Hepatocyte (in vitro differentiated cells): ENCODE data around the gene DMD. TPM values are rescaled to one million over a fixed set of nuclear protein-coding genes. Genes with fewer than 3 reads are reported as not detected.

Source experiments
- DNase-seq: peaks from one replicate; pipeline ENCODE4 v3.0.0-alpha.2; 2016; ENCODE audit warnings: low spot score
- H2AFZ ChIP-seq: fragments of 200-600 bp; sonication (generic); 2 replicates; pipeline ENCODE4 v1.6.0; 2016; ENCODE audit warnings: antibody characterized with exemption, mild to moderate bottlenecking
- H3K27ac ChIP-seq: fragments of 200-600 bp; sonication (generic); 2 replicates; pipeline ENCODE4 v1.5.1; 2016; ENCODE audit warnings: mild to moderate bottlenecking
- H3K27me3 ChIP-seq: fragments of 200-600 bp; sonication (generic); 2 replicates; pipeline ENCODE4 v1.6.1; 2016
- H3K36me3 ChIP-seq: fragments of 200-600 bp; sonication (generic); replicated peaks from 2 replicates; pipeline ENCODE4 v1.5.1; 2016; ENCODE audit warnings: low read depth; ENCODE audit not compliant: insufficient read depth
- H3K4me1 ChIP-seq: fragments of 200-600 bp; sonication (generic); 2 replicates; pipeline ENCODE4 v1.5.1; 2016; ENCODE audit warnings: mild to moderate bottlenecking, moderate library complexity; ENCODE audit not compliant: insufficient read depth
- H3K4me2 ChIP-seq: fragments of 200-600 bp; sonication (generic); 2 replicates; pipeline ENCODE4 v1.6.0; 2016
- H3K4me3 ChIP-seq: fragments of 200-600 bp; sonication (generic); 2 replicates; pipeline ENCODE4 v1.5.1; 2016; ENCODE audit warnings: mild to moderate bottlenecking
- H3K79me2 ChIP-seq: fragments of 200-600 bp; sonication (generic); 2 replicates; pipeline ENCODE4 v1.6.0; 2017; ENCODE audit warnings: mild to moderate bottlenecking
- H3K9me2 ChIP-seq: fragments of 200-600 bp; sonication (generic); replicated peaks from 2 replicates; pipeline ENCODE4 v1.6.0; 2017; ENCODE audit warnings: mild to moderate bottlenecking; ENCODE audit not compliant: insufficient read depth
- H3K9me3 ChIP-seq: fragments of 200-600 bp; sonication (generic); 2 replicates; pipeline ENCODE4 v1.5.1; 2016; ENCODE audit warnings: low read depth, mild to moderate bottlenecking
- H4K20me1 ChIP-seq: fragments of 200-600 bp; sonication (generic); 2 replicates; pipeline ENCODE4 v1.6.0; 2016; ENCODE audit warnings: mild to moderate bottlenecking; ENCODE audit not compliant: insufficient read depth, poor library complexity, severe bottlenecking
- CTCF ChIP-seq: fragments of 200-600 bp; sonication (generic); IDR thresholded peaks from 2 replicates; pipeline ENCODE4 v1.5.1; 2016; ENCODE audit warnings: antibody characterized with exemption, mild to moderate bottlenecking; ENCODE audit not compliant: poor library complexity
- EZH2 ChIP-seq: fragments of 200-600 bp; sonication (generic); IDR thresholded peaks from 2 replicates; pipeline ENCODE4 v1.6.1; 2016; ENCODE audit warnings: antibody characterized with exemption, mild to moderate bottlenecking, borderline replicate concordance
- EZH2phosphoT487 ChIP-seq: fragments of 200-600 bp; sonication (generic); IDR thresholded peaks from one replicate; pipeline ENCODE4 v1.6.1; 2018; ENCODE audit warnings: antibody characterized with exemption, mild to moderate bottlenecking, low read depth, moderate library complexity; ENCODE audit not compliant: unreplicated experiment, severe bottlenecking
- WGBS: methylation state at CpG from one replicate; pipeline ENCODE4 v1.1.6; 2016; ENCODE audit warnings: low lambda C conversion rate; ENCODE audit errors: missing lambda C conversion rate; 5-methylcytosine and 5-hydroxymethylcytosine counted together
- polyA plus RNA-seq: library from polyadenylated mRNA; unstranded; fragments of >200 nt; fragmentation: Nextera tagmentation; extraction: Ambion mirVana; gene quantifications from 2 replicates; pipeline ENCODE4 v1.2.1, GENCODE V29; 2016
- total RNA-seq: library from RNA; depleted of rRNA; stranded (reverse); fragments of >200 nt; gene quantifications from 2 replicates; pipeline ENCODE4 v1.2.3, GENCODE V29; 2014

DMD gene
- total and polyA plus RNA-seq, 2 experiments from 2014 or later: 14.2 to 27.8 TPM

GRCh38 chrX:31459361-31459760 is 1752.0 kb downstream of the DMD start:
- no peak for DNase-seq
- TF ChIP-seq EZH2phosphoT487: no peak
- no peak for TF ChIP-seq EZH2
- TF ChIP-seq CTCF: no peak
- Histone ChIP-seq H3K79me2 (no peaks in the 10 kb centered on the region), H2AFZ (no peak overlapping the region), H3K9me2 (no peaks in the 10 kb centered on the region), H3K36me3 (no peaks in the 10 kb centered on the region), H3K27me3 (no peaks in the 10 kb centered on the region), H3K9me3 (no peaks in the 10 kb centered on the region), H3K27ac (no peak overlapping the region), H3K4me3 (no peak overlapping the region), H3K4me1 (no peaks in the 10 kb centered on the region), H3K4me2 (no peak overlapping the region), H4K20me1 (no peaks in the 10 kb centered on the region)
- WGBS: 74% methylated on average over 5 of the region's 5 CpGs

- no peaks in the 10 kb centered on the region for H3K4me1 ChIP-seq
- no peaks in the 10 kb centered on the region for H3K27me3 ChIP-seq
- H3K9me2 ChIP-seq: no peaks in the 10 kb centered on the region
- WGBS: 75% methylated on average over 4 of the region's 4 CpGs
- H3K9me3 ChIP-seq: no peaks in the 10 kb centered on the region
- no peak overlapping the region for H3K4me3 ChIP-seq
- H4K20me1 ChIP-seq: no peaks in the 10 kb centered on the region
- DNase-seq: no peak
- no peak overlapping the region for H3K27ac ChIP-seq
- no peaks in the 10 kb centered on the region for H3K36me3 ChIP-seq
- H3K79me2 ChIP-seq: no peaks in the 10 kb centered on the region
- H3K4me2 ChIP-seq: no peak overlapping the region
- TF ChIP-seq EZH2phosphoT487: no peak
- no peak for TF ChIP-seq CTCF
- no peak for TF ChIP-seq EZH2
- no peak overlapping the region for H2AFZ ChIP-seq
Measured at GRCh38 chrX:31449965-31450364, 1761.4 kb downstream of the DMD start.

GRCh38 chrX:31449081-31449480 is 1762.3 kb downstream of the DMD start:
- H3K4me1 ChIP-seq: no peaks in the 10 kb centered on the region
- no peaks in the 10 kb centered on the region for H4K20me1 ChIP-seq
- DNase-seq: no peak
- no peaks in the 10 kb centered on the region for H3K79me2 ChIP-seq
- 75% methylated on average over 3 of the region's 3 CpGs for WGBS
- TF ChIP-seq CTCF (no peak), EZH2 (no peak), EZH2phosphoT487 (no peak)
- no peak overlapping the region for H3K27ac ChIP-seq
- H3K36me3 ChIP-seq: no peaks in the 10 kb centered on the region
- H2AFZ ChIP-seq: no peak overlapping the region
- H3K9me2 ChIP-seq: no peaks in the 10 kb centered on the region
- no peak overlapping the region for H3K4me3 ChIP-seq
- H3K27me3 ChIP-seq: no peaks in the 10 kb centered on the region
- H3K4me2 ChIP-seq: no peak overlapping the region
- H3K9me3 ChIP-seq: no peaks in the 10 kb centered on the region

GRCh38 chrX:31445542-31445941 is 1765.8 kb downstream of the DMD start:
- H2AFZ ChIP-seq: no peak overlapping the region
- H3K27ac ChIP-seq: no peak overlapping the region
- H3K4me1 ChIP-seq: no peaks in the 10 kb centered on the region
- no peaks in the 10 kb centered on the region for H3K9me3 ChIP-seq
- 61% methylated on average over 4 of the region's 4 CpGs for WGBS
- H3K4me3 ChIP-seq: no peak overlapping the region
- TF ChIP-seq EZH2phosphoT487 (no peak), CTCF (no peak), EZH2 (no peak)
- H3K36me3 ChIP-seq: no peaks in the 10 kb centered on the region
- H4K20me1 ChIP-seq: no peaks in the 10 kb centered on the region
- no peak for DNase-seq
- no peaks in the 10 kb centered on the region for H3K27me3 ChIP-seq
- H3K79me2 ChIP-seq: no peaks in the 10 kb centered on the region
- H3K4me2 ChIP-seq: no peak overlapping the region
- H3K9me2 ChIP-seq: no peaks in the 10 kb centered on the region
